HG03439 (cell line): ENCODE measurements around the gene PGM2.
"Not testable (repeated sequence)": the region's sequence is repeated elsewhere in the genome, so short reads cannot be mapped to it uniquely, and the experiment has no call there.

Experiments used
- ATAC-seq: cut with Tn5 transposase; IDR thresholded peaks from one replicate; pipeline ENCODE4 v1.9.1; 2021; ENCODE audit warnings: mild to moderate bottlenecking, moderate library complexity; ENCODE audit not compliant: unreplicated experiment

Gene PGM2

GRCh38 chr4:37826295-37827029 lies at the start of gene PGM2:
PGM2 (plus strand) TSS chr4:37826686; CDS start chr4:37826733, 47 bp downstream.
- peak; percentile 96 for ATAC-seq

GRCh38 chr4:37779896-37780295 lies 46.6 kb upstream of the PGM2 start:
- ATAC-seq: no peak

- ATAC-seq: no peak
These were observed 45.9 kb upstream of the PGM2 start for GRCh38 chr4:37780444-37781130.

GRCh38 chr4:37781131-37781455 lies 45.4 kb upstream of the PGM2 start:
- ATAC-seq: no peak

GRCh38 chr4:37786267-37786666 lies 40.2 kb upstream of the PGM2 start:
- not testable (repeated sequence) for ATAC-seq

GRCh38 chr4:37787883-37788460 lies 38.5 kb upstream of the PGM2 start:
- ATAC-seq: not testable (repeated sequence)

- no peak for ATAC-seq
These were observed 37.7 kb upstream of the PGM2 start for GRCh38 chr4:37788819-37789218.

GRCh38 chr4:37792241-37792640 lies 34.2 kb upstream of the PGM2 start:
- ATAC-seq: no peak

- no peak for ATAC-seq
These were observed 32.9 kb upstream of the PGM2 start for GRCh38 chr4:37793562-37793961.

GRCh38 chr4:37794056-37794455 lies 32.4 kb upstream of the PGM2 start:
- ATAC-seq: no peak

GRCh38 chr4:37795581-37796195 lies 30.8 kb upstream of the PGM2 start:
- no peak for ATAC-seq

GRCh38 chr4:37797374-37797773 lies 29.1 kb upstream of the PGM2 start:
- ATAC-seq: no peak

GRCh38 chr4:37797923-37798322 lies 28.6 kb upstream of the PGM2 start:
- no peak for ATAC-seq

- no peak for ATAC-seq
These were observed 27.9 kb upstream of the PGM2 start for GRCh38 chr4:37798616-37799015.

- ATAC-seq: no peak
These were observed 26.4 kb upstream of the PGM2 start for GRCh38 chr4:37799941-37800554.

- ATAC-seq: no peak
These were observed 24.3 kb upstream of the PGM2 start for GRCh38 chr4:37802068-37802666.

- ATAC-seq: no peak
These were observed 23.0 kb upstream of the PGM2 start for GRCh38 chr4:37803348-37803973.

GRCh38 chr4:37805091-37805490 lies 21.4 kb upstream of the PGM2 start:
- ATAC-seq: no peak

- ATAC-seq: no peak
These were observed 13.8 kb upstream of the PGM2 start for GRCh38 chr4:37812713-37813112.

- no peak for ATAC-seq
These were observed 10.9 kb upstream of the PGM2 start for GRCh38 chr4:37815591-37815990.

- no peak for ATAC-seq
These were observed 10.5 kb upstream of the PGM2 start for GRCh38 chr4:37816006-37816405.
